Ishikawa (cell line): Measurements from ENCODE around the gene VIPR1.

Source experiments
- CEBPB ChIP-seq: IDR thresholded peaks from 2 replicates; pipeline ENCODE4 v1.6.1; 2012
- CREB1 ChIP-seq: IDR thresholded peaks from 2 replicates; pipeline ENCODE4 v1.6.1; 2012; ENCODE audit warnings: low read depth
- EGR1 ChIP-seq: IDR thresholded peaks from 2 replicates; pipeline ENCODE4 v1.6.1; 2012
- EP300 ChIP-seq: IDR thresholded peaks from 2 replicates; pipeline ENCODE4 v1.6.1; 2012; ENCODE audit warnings: borderline replicate concordance
- FOXM1 ChIP-seq: IDR thresholded peaks from 2 replicates; pipeline ENCODE4 v1.6.1; 2012; ENCODE audit warnings: low read depth, borderline replicate concordance
- MAX ChIP-seq: IDR thresholded peaks from 2 replicates; pipeline ENCODE4 v1.6.1; 2012
- NFIC ChIP-seq: IDR thresholded peaks from 2 replicates; pipeline ENCODE4 v1.6.1; 2012
- RAD21 ChIP-seq: IDR thresholded peaks from 2 replicates; pipeline ENCODE4 v1.6.1; 2012; ENCODE audit warnings: low read depth
- TAF1 ChIP-seq: IDR thresholded peaks from 2 replicates; pipeline ENCODE4 v1.6.1; 2012; ENCODE audit warnings: low read depth, mild to moderate bottlenecking
- TCF12 ChIP-seq: IDR thresholded peaks from 2 replicates; pipeline ENCODE4 v1.6.1; 2012; ENCODE audit warnings: low read depth
- TEAD4 ChIP-seq: IDR thresholded peaks from 2 replicates; pipeline ENCODE4 v1.6.1; 2012
- YY1 ChIP-seq: IDR thresholded peaks from 2 replicates; pipeline ENCODE4 v1.6.1; 2012; ENCODE audit warnings: low read depth
- ZBTB7A ChIP-seq: IDR thresholded peaks from 2 replicates; pipeline ENCODE4 v1.6.1; 2012; ENCODE audit warnings: low read depth
- TF ChIP-seq, protein P1 (sequence below): IDR thresholded peaks from 2 replicates; pipeline ENCODE4 v1.6.1; 2012; ENCODE audit warnings: low read depth, mild to moderate bottlenecking
- TF ChIP-seq, protein P2 (sequence below): IDR thresholded peaks from 2 replicates; pipeline ENCODE4 v1.6.1; 2012

VIPR1 gene

DNA sequence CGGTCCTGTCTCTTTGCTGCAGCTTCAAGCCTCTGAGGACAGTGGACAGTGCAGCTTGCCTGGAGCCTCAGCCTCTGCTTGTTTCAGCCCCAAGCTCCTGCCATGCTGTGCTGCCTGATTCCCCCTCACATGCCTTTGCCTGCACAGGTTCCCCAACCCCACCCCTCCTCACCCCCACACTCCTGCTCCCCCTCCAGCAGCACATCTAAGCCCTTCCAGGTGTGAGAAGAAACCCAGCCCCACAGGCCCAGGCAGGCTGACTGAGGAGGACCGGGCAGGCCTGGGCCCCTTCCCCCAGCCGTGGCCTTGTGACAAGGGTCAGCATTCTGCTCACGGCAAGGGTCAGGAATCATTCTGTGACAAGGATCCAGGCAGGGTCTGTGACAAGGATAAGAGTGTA is 22.8 kb downstream of the VIPR1 start:
- TF ChIP-seq EP300 (no peak), TAF1 (no peak), TCF12 (no peak), EGR1 (no peak), NFIC (no peak), RAD21 (no peak), YY1 (no peak), ZBTB7A (no peak), MAX (no peak), CREB1 (no peak), TEAD4 (no peak), CEBPB (no peak), FOXM1 (no peak)
- TF ChIP-seq, protein P1, sequence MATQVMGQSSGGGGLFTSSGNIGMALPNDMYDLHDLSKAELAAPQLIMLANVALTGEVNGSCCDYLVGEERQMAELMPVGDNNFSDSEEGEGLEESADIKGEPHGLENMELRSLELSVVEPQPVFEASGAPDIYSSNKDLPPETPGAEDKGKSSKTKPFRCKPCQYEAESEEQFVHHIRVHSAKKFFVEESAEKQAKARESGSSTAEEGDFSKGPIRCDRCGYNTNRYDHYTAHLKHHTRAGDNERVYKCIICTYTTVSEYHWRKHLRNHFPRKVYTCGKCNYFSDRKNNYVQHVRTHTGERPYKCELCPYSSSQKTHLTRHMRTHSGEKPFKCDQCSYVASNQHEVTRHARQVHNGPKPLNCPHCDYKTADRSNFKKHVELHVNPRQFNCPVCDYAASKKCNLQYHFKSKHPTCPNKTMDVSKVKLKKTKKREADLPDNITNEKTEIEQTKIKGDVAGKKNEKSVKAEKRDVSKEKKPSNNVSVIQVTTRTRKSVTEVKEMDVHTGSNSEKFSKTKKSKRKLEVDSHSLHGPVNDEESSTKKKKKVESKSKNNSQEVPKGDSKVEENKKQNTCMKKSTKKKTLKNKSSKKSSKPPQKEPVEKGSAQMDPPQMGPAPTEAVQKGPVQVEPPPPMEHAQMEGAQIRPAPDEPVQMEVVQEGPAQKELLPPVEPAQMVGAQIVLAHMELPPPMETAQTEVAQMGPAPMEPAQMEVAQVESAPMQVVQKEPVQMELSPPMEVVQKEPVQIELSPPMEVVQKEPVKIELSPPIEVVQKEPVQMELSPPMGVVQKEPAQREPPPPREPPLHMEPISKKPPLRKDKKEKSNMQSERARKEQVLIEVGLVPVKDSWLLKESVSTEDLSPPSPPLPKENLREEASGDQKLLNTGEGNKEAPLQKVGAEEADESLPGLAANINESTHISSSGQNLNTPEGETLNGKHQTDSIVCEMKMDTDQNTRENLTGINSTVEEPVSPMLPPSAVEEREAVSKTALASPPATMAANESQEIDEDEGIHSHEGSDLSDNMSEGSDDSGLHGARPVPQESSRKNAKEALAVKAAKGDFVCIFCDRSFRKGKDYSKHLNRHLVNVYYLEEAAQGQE, result no peak
- TF ChIP-seq, protein P2, sequence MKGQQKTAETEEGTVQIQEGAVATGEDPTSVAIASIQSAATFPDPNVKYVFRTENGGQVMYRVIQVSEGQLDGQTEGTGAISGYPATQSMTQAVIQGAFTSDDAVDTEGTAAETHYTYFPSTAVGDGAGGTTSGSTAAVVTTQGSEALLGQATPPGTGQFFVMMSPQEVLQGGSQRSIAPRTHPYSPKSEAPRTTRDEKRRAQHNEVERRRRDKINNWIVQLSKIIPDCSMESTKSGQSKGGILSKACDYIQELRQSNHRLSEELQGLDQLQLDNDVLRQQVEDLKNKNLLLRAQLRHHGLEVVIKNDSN, result no peak

GRCh38 chr3:42525736-42526345 is 23.4 kb downstream of the VIPR1 start:
- TF ChIP-seq NFIC (no peak), MAX (no peak), CREB1 (no peak), TCF12 (no peak), TEAD4 (no peak), FOXM1 (no peak), YY1 (no peak), ZBTB7A (no peak), TAF1 (no peak), CEBPB (no peak), EGR1 (no peak), EP300 (no peak), RAD21 (no peak)
- TF ChIP-seq, protein P1, result no peak
- TF ChIP-seq, protein P2, result no peak

DNA sequence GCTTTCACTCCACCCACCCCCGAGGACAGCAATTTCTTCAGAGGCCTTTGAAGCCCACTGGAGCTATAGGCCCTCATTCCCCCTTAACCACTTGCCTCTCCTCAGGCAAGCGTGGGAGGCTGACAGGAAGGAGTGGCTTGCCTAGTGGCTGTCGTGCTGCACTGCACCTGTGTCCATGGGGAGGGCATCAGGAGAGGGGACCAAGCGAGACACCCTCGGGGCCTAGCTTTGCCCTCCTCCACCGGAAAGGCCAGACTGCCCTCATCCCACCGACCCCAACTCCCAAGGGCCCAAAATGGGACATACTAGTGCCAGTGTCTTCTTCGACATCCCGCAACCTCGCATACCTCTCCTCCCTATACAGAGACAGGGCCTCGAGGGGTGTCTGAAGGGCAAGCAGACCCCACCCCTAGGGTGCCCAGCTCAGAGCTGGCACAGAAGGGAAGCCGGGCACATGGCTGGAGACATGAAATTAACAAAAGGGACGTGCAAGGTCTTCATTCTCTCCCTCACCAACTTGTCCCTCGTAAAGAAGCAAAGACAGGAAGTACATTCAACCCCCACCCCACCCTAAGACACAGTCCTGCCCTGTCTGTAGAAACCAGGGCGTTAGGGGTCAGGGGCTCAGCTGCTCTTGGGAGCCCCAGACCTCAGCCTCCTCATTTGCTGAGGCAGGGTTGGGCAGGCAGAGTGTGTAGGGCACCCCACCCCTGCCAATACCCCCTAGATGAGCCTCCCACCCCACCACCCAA is 24.3 kb downstream of the VIPR1 start:
- TF ChIP-seq CEBPB (no peak), CREB1 (no peak), EGR1 (no peak), TCF12 (no peak), FOXM1 (no peak), TAF1 (no peak)
- TF ChIP-seq, protein P2, result no peak

DNA sequence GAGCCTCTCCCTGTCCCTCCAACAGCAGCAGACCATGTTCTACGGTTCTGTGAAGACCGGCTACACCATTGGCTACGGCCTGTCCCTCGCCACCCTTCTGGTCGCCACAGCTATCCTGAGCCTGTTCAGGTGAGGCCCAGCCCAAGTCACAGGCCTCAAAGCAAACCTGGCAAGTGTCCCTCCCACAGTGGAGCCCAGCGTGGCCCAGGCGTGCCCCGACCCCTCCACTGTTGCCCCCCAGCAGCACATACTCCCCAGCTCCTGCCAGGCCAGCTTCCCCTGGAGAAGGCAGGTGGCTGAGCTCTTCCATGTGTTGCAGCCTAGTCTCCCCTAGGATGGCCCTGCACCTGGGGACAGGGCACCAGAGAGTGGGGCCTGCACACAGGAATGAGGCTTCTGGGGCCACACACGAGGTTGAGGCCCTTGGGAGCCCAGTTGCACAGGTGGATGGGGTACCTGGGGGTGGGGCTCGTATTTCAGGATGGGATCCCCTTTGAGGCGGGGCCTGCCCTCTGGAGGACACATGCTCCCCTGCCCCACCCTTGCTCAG is 25.0 kb downstream of the VIPR1 start:
- TF ChIP-seq MAX, result no peak
- no peak for TF ChIP-seq TCF12
- no peak for TF ChIP-seq YY1
- TF ChIP-seq CREB1, result no peak
- TF ChIP-seq CEBPB, result no peak
- TF ChIP-seq, protein P2, result no peak
- TF ChIP-seq NFIC, result no peak
- no peak for TF ChIP-seq EGR1
- TF ChIP-seq, protein P1, result no peak
- no peak for TF ChIP-seq EP300
- no peak for TF ChIP-seq TAF1
- no peak for TF ChIP-seq FOXM1
- no peak for TF ChIP-seq TEAD4
- TF ChIP-seq RAD21, result no peak
- TF ChIP-seq ZBTB7A, result no peak
